NCI-H128 (cell line): Measurements from ENCODE around the gene ZBTB25.

Source experiments
- DNase-seq: peaks from one replicate; lab custom pipeline; 2025; ENCODE audit not compliant: unreplicated experiment; lab: John Stamatoyannopoulos, UW

ZBTB25 gene

GRCh38 chr14:64444984-64445845, 58.4 kb downstream of the ZBTB25 start:
- DNase-seq, result no peak

- no peak for DNase-seq
Observed at GRCh38 chr14:64444140-64444539, 59.5 kb downstream of the ZBTB25 start.

GRCh38 chr14:64442300-64442988, 61.2 kb downstream of the ZBTB25 start:
- no peak for DNase-seq

GRCh38 chr14:64440494-64440893, 63.1 kb downstream of the ZBTB25 start:
- DNase-seq, result no peak

- DNase-seq, result no peak
Observed at GRCh38 chr14:64439141-64439540, 64.5 kb downstream of the ZBTB25 start.

- no peak for DNase-seq
Observed at GRCh38 chr14:64438181-64438841, 65.3 kb downstream of the ZBTB25 start.

GRCh38 chr14:64434528-64434927, 69.1 kb downstream of the ZBTB25 start:
- no peak for DNase-seq

- DNase-seq, result no peak
Observed at GRCh38 chr14:64423987-64424386, 79.7 kb downstream of the ZBTB25 start.

- DNase-seq, result no peak
Observed at GRCh38 chr14:64422756-64423155, 80.9 kb downstream of the ZBTB25 start.

- DNase-seq, result no peak
Observed at GRCh38 chr14:64422005-64422404, 81.6 kb downstream of the ZBTB25 start.

GRCh38 chr14:64421166-64421565, 82.5 kb downstream of the ZBTB25 start:
- no peak for DNase-seq

- no peak for DNase-seq
Observed at GRCh38 chr14:64419003-64419402, 84.6 kb downstream of the ZBTB25 start.

GRCh38 chr14:64417771-64418125, 85.9 kb downstream of the ZBTB25 start:
- DNase-seq, result no peak

GRCh38 chr14:64417055-64417770, 86.4 kb downstream of the ZBTB25 start:
- DNase-seq, result no peak

- no peak for DNase-seq
Observed at GRCh38 chr14:64416348-64416932, 87.2 kb downstream of the ZBTB25 start.

GRCh38 chr14:64412237-64412636, 91.4 kb downstream of the ZBTB25 start:
- no peak for DNase-seq

GRCh38 chr14:64411001-64411400, 92.6 kb downstream of the ZBTB25 start:
- DNase-seq, result no peak

GRCh38 chr14:64410084-64410774, 93.4 kb downstream of the ZBTB25 start:
- DNase-seq, result no peak

GRCh38 chr14:64409126-64409920, 94.3 kb downstream of the ZBTB25 start:
- DNase-seq, result no peak

GRCh38 chr14:64407329-64407728, 96.3 kb downstream of the ZBTB25 start:
- DNase-seq, result no peak
